Liver (tissue), 9 donors: ENCODE results near the gene ATP2B2. TPM values are rescaled to one million over a fixed set of nuclear protein-coding genes. Genes with fewer than 3 reads are reported as not detected.
A peak's percentile ranks its signal among the peaks of the same experiment; 100 is the strongest.

Experiments used
- DNase-seq: peaks from one replicate; pipeline ENCODE4 v3.0.0-alpha.2; 2017; ENCODE audit warnings: low spot score
- H3K27ac ChIP-seq, 2 donors: one replicate each; pipeline ENCODE4 v1.7.0; 2013; ENCODE audit warnings: inconsistent platforms in 2 of 2, low read length in 2 of 2, control low read depth in 1 of 2, low read depth in 1 of 2, mild to moderate bottlenecking in 1 of 2
- H3K27me3 ChIP-seq, 4 donors: one replicate each; pipeline versions ENCODE4 v1.6.1 to v1.7.0; 2013; ENCODE audit warnings: low read length in 3 of 4, inconsistent platforms in 1 of 4, mild to moderate bottlenecking in 1 of 4, moderate library complexity in 1 of 4; ENCODE audit not compliant: control insufficient read depth in 4 of 4, insufficient read depth in 4 of 4
- H3K36me3 ChIP-seq, 4 donors: one replicate each; pipeline versions ENCODE4 v1.6.1 to v1.7.0; 2013; ENCODE audit warnings: low read length in 3 of 4, mild to moderate bottlenecking in 3 of 4, low read depth in 1 of 4, moderate library complexity in 1 of 4; ENCODE audit not compliant: control insufficient read depth in 4 of 4, insufficient read depth in 3 of 4
- H3K4me1 ChIP-seq, 4 donors: one replicate each; pipeline versions ENCODE4 v1.6.1 to v1.7.0; 2013; ENCODE audit warnings: low read length in 3 of 4, mild to moderate bottlenecking in 3 of 4, moderate library complexity in 1 of 4; ENCODE audit not compliant: control insufficient read depth in 4 of 4, insufficient read depth in 4 of 4
- H3K4me3 ChIP-seq, 3 donors: one replicate each; pipeline versions ENCODE4 v1.6.1 to v1.7.0; 2013; ENCODE audit warnings: low read length in 3 of 3, control low read depth in 1 of 3, low read depth in 1 of 3, mild to moderate bottlenecking in 1 of 3
- H3K9ac ChIP-seq, 2 donors: one replicate each; pipeline ENCODE4 v1.7.0; 2013; ENCODE audit warnings: low read length in 2 of 2, mild to moderate bottlenecking in 2 of 2, moderate library complexity in 2 of 2, control low read depth in 1 of 2, low read depth in 1 of 2
- H3K9me3 ChIP-seq, 4 donors: one replicate each; pipeline versions ENCODE4 v1.6.1 to v1.7.0; 2013; ENCODE audit warnings: low read length in 3 of 4; ENCODE audit not compliant: control insufficient read depth in 4 of 4
- EGR1 ChIP-seq, 2 donors: IDR thresholded peaks; 2 replicates each; pipeline ENCODE4 v1.6.1; 2016 to 2018; ENCODE audit warnings: antibody characterized with exemption in 2 of 2, low read depth in 2 of 2
- FOXA1 ChIP-seq: IDR thresholded peaks from 2 replicates; pipeline ENCODE4 v1.6.1; 2016; ENCODE audit warnings: antibody characterized with exemption
- FOXA2 ChIP-seq: IDR thresholded peaks from 2 replicates; pipeline ENCODE4 v1.6.1; 2016; ENCODE audit warnings: antibody characterized with exemption
- GABPA ChIP-seq, 2 donors: IDR thresholded peaks in 1 of 2; conservative IDR thresholded peaks in 1 of 2; 2 replicates each; pipeline ENCODE4 v1.6.1; 2016; ENCODE audit warnings: antibody characterized with exemption in 2 of 2, mild to moderate bottlenecking in 1 of 2, moderate library complexity in 1 of 2
- HNF4A ChIP-seq, 2 donors: conservative IDR thresholded peaks; 2 replicates each; pipeline ENCODE4 v1.6.1; 2016; ENCODE audit warnings: antibody characterized with exemption in 2 of 2, mild to moderate bottlenecking in 2 of 2
- HNF4G ChIP-seq: IDR thresholded peaks from 2 replicates; pipeline ENCODE4 v1.6.1; 2016; ENCODE audit warnings: antibody characterized with exemption
- JUND ChIP-seq, 2 donors: IDR thresholded peaks; 2 replicates each; pipeline ENCODE4 v1.6.1; 2016; ENCODE audit warnings: antibody characterized with exemption in 2 of 2
- NR2F2 ChIP-seq: IDR thresholded peaks from 2 replicates; pipeline ENCODE4 v1.6.1; 2016; ENCODE audit warnings: antibody characterized with exemption
- RAD21 ChIP-seq, 2 donors: IDR thresholded peaks; 2 replicates each; pipeline ENCODE4 v1.6.1; 2016; ENCODE audit warnings: antibody characterized with exemption in 2 of 2, mild to moderate bottlenecking in 2 of 2
- RXRA ChIP-seq, 2 donors: IDR thresholded peaks; 2 replicates each; pipeline ENCODE4 v1.6.1; 2017 to 2018; ENCODE audit warnings: antibody characterized with exemption in 2 of 2, mild to moderate bottlenecking in 1 of 2
- SP1 ChIP-seq: IDR thresholded peaks from 2 replicates; pipeline ENCODE4 v1.6.1; 2018; ENCODE audit warnings: antibody characterized with exemption, mild to moderate bottlenecking
- TAF1 ChIP-seq: conservative IDR thresholded peaks from 2 replicates; pipeline ENCODE4 v1.6.1; 2016; ENCODE audit warnings: antibody characterized with exemption, mild to moderate bottlenecking
- YY1 ChIP-seq: IDR thresholded peaks from 2 replicates; pipeline ENCODE4 v1.6.1; 2016; ENCODE audit warnings: antibody characterized with exemption, mild to moderate bottlenecking
- WGBS: extraction: QIAGEN DNeasy Blood & Tissue Kit; methylation state at CpG from one replicate; pipeline ENCODE4 v1.1.7; 2013; 5-methylcytosine and 5-hydroxymethylcytosine counted together
- polyA plus RNA-seq, 2 donors: library from polyadenylated mRNA; stranded (reverse) in 1 of 2; unstranded in 1 of 2; fragments of 200-250 nt in 1 of 2; fragments of >200 nt in 1 of 2; fragmentation: Nextera tagmentation in 1 of 2; extraction: Ambion mirVana in 1 of 2; gene quantifications; one replicate each; pipeline versions ENCODE4 v1.2.1 to v1.2.3, GENCODE V29; 2013 to 2015
- total RNA-seq, 2 donors: library from RNA; depleted of rRNA; stranded (reverse); fragments of >200 nt; gene quantifications; one replicate each; pipeline ENCODE4 v1.2.3, GENCODE V29; 2014
- TF ChIP-seq, protein P1 (sequence below): IDR thresholded peaks from 2 replicates; pipeline ENCODE4 v1.6.1; 2016; ENCODE audit warnings: antibody characterized with exemption, mild to moderate bottlenecking
- TF ChIP-seq, protein P2 (sequence below): IDR thresholded peaks from 2 replicates; pipeline ENCODE4 v1.6.1; 2016; ENCODE audit warnings: antibody characterized with exemption
- TF ChIP-seq, protein P3 (sequence below): IDR thresholded peaks from 2 replicates; pipeline ENCODE4 v1.6.1; 2016; ENCODE audit warnings: antibody characterized with exemption
- TF ChIP-seq, protein P4 (sequence below): fragments of 150-350 bp; IDR thresholded peaks from 2 replicates; pipeline ENCODE4 v1.5.1; 2017; ENCODE audit warnings: improper control_type of control experiment, low read depth, low read length; ENCODE audit not compliant: missing input control
- donor health status: healthy.
- donor health status: healthy.
- donor health status: healthy.
- donor health status: healthy.
- donor health status: healthy.

ATP2B2 gene
- total and polyA plus RNA-seq, 4 donors, result 10.4 to 27.8 (median 20.7) TPM

DNA sequence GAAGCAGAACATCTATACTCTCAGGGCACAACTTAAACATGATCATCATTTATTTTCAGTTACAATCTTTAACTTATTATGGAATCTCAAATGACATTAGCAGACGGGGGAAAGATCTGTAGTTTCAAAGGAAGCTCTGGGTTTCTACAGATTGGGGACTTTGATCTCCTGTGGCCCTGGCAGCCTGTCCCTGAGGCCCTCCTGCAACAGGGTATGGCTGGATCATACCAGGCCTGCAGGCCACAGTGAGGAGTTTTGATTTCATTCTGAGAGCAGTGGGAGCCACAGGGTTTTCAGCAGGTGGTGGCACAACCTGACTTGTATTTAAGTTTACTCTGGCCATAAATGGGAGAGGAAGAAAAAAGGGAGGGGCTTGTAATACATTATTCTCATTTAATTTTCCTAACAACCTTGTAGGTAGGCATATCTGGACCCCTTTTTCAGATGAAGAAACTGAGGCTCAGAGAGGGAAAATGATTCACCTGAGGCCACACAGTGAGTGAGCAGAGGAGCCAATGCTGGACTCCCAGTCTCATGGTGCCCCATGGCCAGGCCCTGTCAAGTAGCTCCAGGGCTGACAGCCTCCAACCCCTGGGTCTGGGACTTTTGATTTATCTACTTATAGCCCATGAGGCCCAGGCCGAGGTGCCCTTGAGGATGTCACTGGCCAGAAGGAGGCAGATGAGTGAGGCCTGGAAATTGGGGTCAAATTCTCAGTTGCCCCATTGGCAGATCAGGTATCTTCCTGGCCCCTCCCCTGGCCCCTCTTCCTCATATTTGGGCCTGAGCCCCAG, 71.0 kb downstream of the ATP2B2 start:
- Histone ChIP-seq H3K4me1 (peaks cover 11 to 30% (median 26%) of the 10 kb centered on the region in 4 donors), H3K36me3 (peaks cover 0 to 2% (median 0%) of the 10 kb centered on the region in 4 donors), H3K27me3 (no peaks in the 10 kb centered on the region), H3K9me3 (no peaks in the 10 kb centered on the region), H3K27ac (no peak overlapping the region), H3K9ac (no peak overlapping the region), H3K4me3 (no peak overlapping the region)
- WGBS, result 75% methylated on average over 2 of the region's 2 CpGs
- peak; percentile 55 to 72 for TF ChIP-seq HNF4A (conservative IDR thresholded peaks at IDR 0.05)
- TF ChIP-seq TAF1, result no peak
- peak in 1 of 2 donors; percentile 25 for TF ChIP-seq RAD21 (IDR thresholded peaks at IDR 0.05)
- no peak for TF ChIP-seq EGR1 (IDR thresholded peaks at IDR 0.05; ENCODE audit: low read depth in 2 of 2)
- TF ChIP-seq YY1, result no peak
- TF ChIP-seq GABPA (IDR thresholded peaks at IDR 0.05 in 1 of 2, conservative IDR thresholded peaks at IDR 0.05 in 1 of 2), result no peak
- DNase-seq, result no peak

DNA sequence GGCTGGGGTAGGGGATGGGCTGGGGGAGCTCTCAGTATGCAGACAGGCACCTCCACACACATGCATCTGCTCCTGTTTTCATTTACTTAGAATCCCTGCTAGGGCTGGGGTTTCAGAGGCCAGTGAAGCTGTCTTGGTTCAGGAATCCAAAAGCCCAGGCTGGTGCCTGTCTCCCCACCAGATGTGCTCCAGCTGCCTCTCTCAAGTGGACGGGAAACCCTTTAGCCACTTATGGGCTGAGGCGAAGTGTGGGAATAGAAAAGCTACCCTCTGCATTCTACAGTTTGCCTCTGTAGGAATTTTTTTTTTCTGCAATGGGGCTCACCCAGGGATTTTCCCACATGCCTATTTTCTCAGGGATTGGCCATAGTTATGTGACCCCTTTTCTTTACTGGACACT, 72.5 kb downstream of the ATP2B2 start:
- H3K9me3 ChIP-seq, result no peaks in the 10 kb centered on the region
- TF ChIP-seq SP1 (no peak), NR2F2 (no peak), FOXA2 (no peak), RXRA (IDR thresholded peaks at IDR 0.05) (no peak), EGR1 (IDR thresholded peaks at IDR 0.05; ENCODE audit: low read depth in 2 of 2) (no peak), RAD21 (IDR thresholded peaks at IDR 0.05) (no peak), JUND (IDR thresholded peaks at IDR 0.05) (no peak), FOXA1 (no peak), HNF4G (no peak), TAF1 (no peak), HNF4A (conservative IDR thresholded peaks at IDR 0.05) (no peak), GABPA (IDR thresholded peaks at IDR 0.05 in 1 of 2, conservative IDR thresholded peaks at IDR 0.05 in 1 of 2) (no peak)
- TF ChIP-seq, protein P1, sequence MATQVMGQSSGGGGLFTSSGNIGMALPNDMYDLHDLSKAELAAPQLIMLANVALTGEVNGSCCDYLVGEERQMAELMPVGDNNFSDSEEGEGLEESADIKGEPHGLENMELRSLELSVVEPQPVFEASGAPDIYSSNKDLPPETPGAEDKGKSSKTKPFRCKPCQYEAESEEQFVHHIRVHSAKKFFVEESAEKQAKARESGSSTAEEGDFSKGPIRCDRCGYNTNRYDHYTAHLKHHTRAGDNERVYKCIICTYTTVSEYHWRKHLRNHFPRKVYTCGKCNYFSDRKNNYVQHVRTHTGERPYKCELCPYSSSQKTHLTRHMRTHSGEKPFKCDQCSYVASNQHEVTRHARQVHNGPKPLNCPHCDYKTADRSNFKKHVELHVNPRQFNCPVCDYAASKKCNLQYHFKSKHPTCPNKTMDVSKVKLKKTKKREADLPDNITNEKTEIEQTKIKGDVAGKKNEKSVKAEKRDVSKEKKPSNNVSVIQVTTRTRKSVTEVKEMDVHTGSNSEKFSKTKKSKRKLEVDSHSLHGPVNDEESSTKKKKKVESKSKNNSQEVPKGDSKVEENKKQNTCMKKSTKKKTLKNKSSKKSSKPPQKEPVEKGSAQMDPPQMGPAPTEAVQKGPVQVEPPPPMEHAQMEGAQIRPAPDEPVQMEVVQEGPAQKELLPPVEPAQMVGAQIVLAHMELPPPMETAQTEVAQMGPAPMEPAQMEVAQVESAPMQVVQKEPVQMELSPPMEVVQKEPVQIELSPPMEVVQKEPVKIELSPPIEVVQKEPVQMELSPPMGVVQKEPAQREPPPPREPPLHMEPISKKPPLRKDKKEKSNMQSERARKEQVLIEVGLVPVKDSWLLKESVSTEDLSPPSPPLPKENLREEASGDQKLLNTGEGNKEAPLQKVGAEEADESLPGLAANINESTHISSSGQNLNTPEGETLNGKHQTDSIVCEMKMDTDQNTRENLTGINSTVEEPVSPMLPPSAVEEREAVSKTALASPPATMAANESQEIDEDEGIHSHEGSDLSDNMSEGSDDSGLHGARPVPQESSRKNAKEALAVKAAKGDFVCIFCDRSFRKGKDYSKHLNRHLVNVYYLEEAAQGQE, result no peak
- TF ChIP-seq, protein P2, sequence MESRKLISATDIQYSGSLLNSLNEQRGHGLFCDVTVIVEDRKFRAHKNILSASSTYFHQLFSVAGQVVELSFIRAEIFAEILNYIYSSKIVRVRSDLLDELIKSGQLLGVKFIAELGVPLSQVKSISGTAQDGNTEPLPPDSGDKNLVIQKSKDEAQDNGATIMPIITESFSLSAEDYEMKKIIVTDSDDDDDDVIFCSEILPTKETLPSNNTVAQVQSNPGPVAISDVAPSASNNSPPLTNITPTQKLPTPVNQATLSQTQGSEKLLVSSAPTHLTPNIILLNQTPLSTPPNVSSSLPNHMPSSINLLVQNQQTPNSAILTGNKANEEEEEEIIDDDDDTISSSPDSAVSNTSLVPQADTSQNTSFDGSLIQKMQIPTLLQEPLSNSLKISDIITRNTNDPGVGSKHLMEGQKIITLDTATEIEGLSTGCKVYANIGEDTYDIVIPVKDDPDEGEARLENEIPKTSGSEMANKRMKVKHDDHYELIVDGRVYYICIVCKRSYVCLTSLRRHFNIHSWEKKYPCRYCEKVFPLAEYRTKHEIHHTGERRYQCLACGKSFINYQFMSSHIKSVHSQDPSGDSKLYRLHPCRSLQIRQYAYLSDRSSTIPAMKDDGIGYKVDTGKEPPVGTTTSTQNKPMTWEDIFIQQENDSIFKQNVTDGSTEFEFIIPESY, result no peak
- TF ChIP-seq, protein P3, sequence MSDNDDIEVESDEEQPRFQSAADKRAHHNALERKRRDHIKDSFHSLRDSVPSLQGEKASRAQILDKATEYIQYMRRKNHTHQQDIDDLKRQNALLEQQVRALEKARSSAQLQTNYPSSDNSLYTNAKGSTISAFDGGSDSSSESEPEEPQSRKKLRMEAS, result no peak
- TF ChIP-seq, protein P4, sequence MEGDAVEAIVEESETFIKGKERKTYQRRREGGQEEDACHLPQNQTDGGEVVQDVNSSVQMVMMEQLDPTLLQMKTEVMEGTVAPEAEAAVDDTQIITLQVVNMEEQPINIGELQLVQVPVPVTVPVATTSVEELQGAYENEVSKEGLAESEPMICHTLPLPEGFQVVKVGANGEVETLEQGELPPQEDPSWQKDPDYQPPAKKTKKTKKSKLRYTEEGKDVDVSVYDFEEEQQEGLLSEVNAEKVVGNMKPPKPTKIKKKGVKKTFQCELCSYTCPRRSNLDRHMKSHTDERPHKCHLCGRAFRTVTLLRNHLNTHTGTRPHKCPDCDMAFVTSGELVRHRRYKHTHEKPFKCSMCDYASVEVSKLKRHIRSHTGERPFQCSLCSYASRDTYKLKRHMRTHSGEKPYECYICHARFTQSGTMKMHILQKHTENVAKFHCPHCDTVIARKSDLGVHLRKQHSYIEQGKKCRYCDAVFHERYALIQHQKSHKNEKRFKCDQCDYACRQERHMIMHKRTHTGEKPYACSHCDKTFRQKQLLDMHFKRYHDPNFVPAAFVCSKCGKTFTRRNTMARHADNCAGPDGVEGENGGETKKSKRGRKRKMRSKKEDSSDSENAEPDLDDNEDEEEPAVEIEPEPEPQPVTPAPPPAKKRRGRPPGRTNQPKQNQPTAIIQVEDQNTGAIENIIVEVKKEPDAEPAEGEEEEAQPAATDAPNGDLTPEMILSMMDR, result no peak
- WGBS, result 89% methylated on average over 2 of the region's 2 CpGs

More for the DNA sequence above, 72.5 kb downstream of the ATP2B2 start:
- DNase-seq, result no peak
- peaks cover 0 to 2% (median 0%) of the 10 kb centered on the region in 4 donors for H3K36me3 ChIP-seq
- no peak overlapping the region for H3K4me3 ChIP-seq
- no peak overlapping the region for H3K9ac ChIP-seq
- H3K27me3 ChIP-seq, result no peaks in the 10 kb centered on the region
- no peak overlapping the region for H3K27ac ChIP-seq
- peaks cover 0 to 18% (median 14%) of the 10 kb centered on the region in 4 donors for H3K4me1 ChIP-seq
